ENCODE measurements around the gene NIF3L1.

DNA sequence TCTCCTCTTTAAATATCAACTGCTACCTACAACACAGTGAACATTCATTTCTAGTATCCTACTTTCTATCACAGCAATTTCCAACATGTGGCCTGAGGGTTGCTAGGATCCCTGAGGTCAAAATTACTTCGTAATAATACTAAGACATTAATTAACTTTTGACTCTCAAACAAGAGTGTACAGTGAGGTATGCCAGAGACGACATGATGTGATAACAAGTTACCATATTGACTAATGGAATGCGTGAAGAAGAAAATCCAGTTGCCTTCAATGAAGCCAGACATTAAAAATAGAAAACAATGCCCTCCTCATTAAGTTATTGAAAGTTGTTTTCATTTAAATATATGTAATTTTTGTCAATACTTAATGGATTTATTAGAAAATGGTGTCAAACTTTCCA, 61.2 kb downstream of the NIF3L1 start:
- TF ChIP-seq GATAD2B (conservative IDR thresholded peaks at IDR 0.05; ENCODE audit: low read depth), result no peak
- TF ChIP-seq REST (IDR thresholded peaks at IDR 0.05; ENCODE audit: low read depth, low read length), result no peak
- TF ChIP-seq YBX1 (IDR thresholded peaks at IDR 0.05), result no peak
- TF ChIP-seq TAF1 (IDR thresholded peaks at IDR 0.05; ENCODE audit: borderline replicate concordance, low read depth, low read length), result no peak
- TF ChIP-seq YY1 (IDR thresholded peaks at IDR 0.05; ENCODE audit: low read depth, low read length), result no peak
- TF ChIP-seq FOS (IDR thresholded peaks at IDR 0.05; ENCODE audit: borderline replicate concordance, extremely low read depth, insufficient read length), result no peak
